SH-SY5Y (cell line): Measurements from ENCODE around the gene TMEM161A.

ENCODE experiments used
- GATA2 ChIP-seq: IDR thresholded peaks from 2 replicates; pipeline ENCODE4 v1.6.1; 2011; ENCODE audit warnings: mild to moderate bottlenecking, low read depth, low read length
- GATA3 ChIP-seq: IDR thresholded peaks from 2 replicates; pipeline ENCODE4 v1.6.1; 2011; ENCODE audit warnings: low read depth, mild to moderate bottlenecking, low read length, moderate library complexity

The TMEM161A gene

GRCh38 chr19:19098703-19099632 is 39.3 kb downstream of the TMEM161A start:
- TF ChIP-seq GATA3 (no peak), GATA2 (no peak)

- TF ChIP-seq GATA2 (no peak), GATA3 (no peak)
These were observed 40.1 kb downstream of the TMEM161A start for GRCh38 chr19:19098084-19098702.

- no peak for TF ChIP-seq GATA3
- no peak for TF ChIP-seq GATA2
These were observed 41.3 kb downstream of the TMEM161A start for GRCh38 chr19:19096641-19097627.

GRCh38 chr19:19095691-19096090 is 42.6 kb downstream of the TMEM161A start:
- TF ChIP-seq GATA2 (no peak), GATA3 (no peak)

- TF ChIP-seq GATA2 (no peak), GATA3 (no peak)
These were observed 43.8 kb downstream of the TMEM161A start for GRCh38 chr19:19094513-19094912.

- TF ChIP-seq GATA2 (no peak), GATA3 (no peak)
These were observed 50.6 kb downstream of the TMEM161A start for GRCh38 chr19:19087676-19088075.

- TF ChIP-seq GATA3 = no peak
- no peak for TF ChIP-seq GATA2
These were observed 54.7 kb downstream of the TMEM161A start for GRCh38 chr19:19083413-19084178.

- TF ChIP-seq GATA3 = no peak
- TF ChIP-seq GATA2 = no peak
These were observed 56.6 kb downstream of the TMEM161A start for GRCh38 chr19:19081642-19082151.

GRCh38 chr19:19079571-19079970 is 58.7 kb downstream of the TMEM161A start:
- TF ChIP-seq GATA2 (no peak), GATA3 (no peak)

GRCh38 chr19:19078801-19079200 is 59.5 kb downstream of the TMEM161A start:
- TF ChIP-seq GATA3 (no peak), GATA2 (no peak)

- TF ChIP-seq GATA3 (no peak), GATA2 (no peak)
These were observed 61.2 kb downstream of the TMEM161A start for GRCh38 chr19:19077103-19077502.

GRCh38 chr19:19076476-19076875 is 61.8 kb downstream of the TMEM161A start:
- TF ChIP-seq GATA3 = no peak

GRCh38 chr19:19075126-19075525 is 63.2 kb downstream of the TMEM161A start:
- TF ChIP-seq GATA3 (no peak), GATA2 (no peak)
